Mesodermal cell (in vitro differentiated cells): ENCODE data around the gene KCNK3. TPM values are rescaled to one million over a fixed set of nuclear protein-coding genes. Genes with fewer than 3 reads are reported as not detected.

ENCODE experiments used
- H3K27ac ChIP-seq: 2 replicates; pipeline ENCODE4 v1.7.0; 2013; ENCODE audit warnings: mild to moderate bottlenecking, low read depth, low read length, moderate library complexity; ENCODE audit not compliant: severe bottlenecking
- H3K36me3 ChIP-seq: 2 replicates; pipeline ENCODE4 v1.7.1; 2013; ENCODE audit warnings: mild to moderate bottlenecking, low read length, moderate library complexity; ENCODE audit not compliant: control insufficient read depth, insufficient read depth
- H3K4me1 ChIP-seq: one replicate; pipeline ENCODE4 v1.7.1; 2013; ENCODE audit warnings: mild to moderate bottlenecking, low read length; ENCODE audit not compliant: insufficient read depth, control insufficient read depth, poor library complexity, severe bottlenecking
- H3K4me3 ChIP-seq: 2 replicates; pipeline ENCODE4 v1.7.0; 2013; ENCODE audit warnings: low read length, control low read depth, mild to moderate bottlenecking; ENCODE audit not compliant: insufficient read depth, poor library complexity, severe bottlenecking; ENCODE audit errors: extremely low read depth
- H3K9me3 ChIP-seq: 2 replicates; pipeline ENCODE4 v1.7.1; 2013; ENCODE audit warnings: mild to moderate bottlenecking, low read length, moderate library complexity; ENCODE audit not compliant: control insufficient read depth
- WGBS, 2 experiments: methylation state at CpG; one replicate each; pipeline ENCODE4 v1.1.5; 2013; ENCODE audit warnings: missing lambda C conversion rate in 2 of 2; ENCODE audit not compliant: insufficient coverage in 2 of 2; 5-methylcytosine and 5-hydroxymethylcytosine counted together
- polyA plus RNA-seq, 2 experiments: library from polyadenylated mRNA; stranded (reverse); fragments of 50-300 nt; gene quantifications; one replicate each; pipeline ENCODE4 v1.2.3, GENCODE V29; 2013

Gene KCNK3
- 1.7 TPM for polyA plus RNA-seq (2013, experiment 1 of 2)
- polyA plus RNA-seq (2013, experiment 2 of 2): 0.71 TPM

DNA sequence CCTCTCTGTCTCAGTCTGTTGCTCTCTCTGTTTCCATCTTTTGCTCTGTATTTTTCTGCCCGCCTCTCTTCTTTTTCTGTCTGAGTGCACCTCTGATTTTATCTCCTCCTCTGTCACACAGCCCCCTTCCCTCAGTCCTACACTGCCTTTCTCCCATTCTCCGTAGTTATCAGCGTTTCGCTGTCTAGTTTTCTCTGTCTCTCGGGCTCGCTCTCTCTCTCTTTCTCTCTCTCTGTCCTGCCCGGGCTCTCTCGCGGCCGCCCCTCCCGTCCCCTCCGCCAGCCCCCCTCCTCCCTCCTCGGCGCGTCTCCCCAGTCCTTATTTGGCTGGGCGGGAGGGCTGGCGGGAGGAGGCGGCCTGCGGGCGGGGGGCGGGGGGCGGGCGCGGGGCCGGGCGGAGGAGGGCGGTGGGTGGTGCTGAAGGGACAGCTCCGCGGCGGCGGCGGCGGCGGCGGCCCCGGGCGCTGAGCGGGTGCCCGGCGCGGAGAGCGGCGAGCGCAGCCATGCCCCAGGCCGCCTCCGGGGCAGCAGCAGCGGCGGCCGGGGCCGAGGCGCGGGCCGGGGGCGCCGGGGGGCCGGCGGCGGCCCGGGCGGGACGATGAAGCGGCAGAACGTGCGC lies at the start of gene KCNK3:
TSS of gene KCNK3 (plus strand) at position 444 of the 618 bp plus-strand sequence. CDS start at position 598, 154 bp downstream.
- H3K27ac ChIP-seq: peak within 1 kb of the TSS; percentile 64
- 2 to 7% methylated on average over 14 to 38 of the region's 64 CpGs for WGBS, 2 experiments

DNA sequence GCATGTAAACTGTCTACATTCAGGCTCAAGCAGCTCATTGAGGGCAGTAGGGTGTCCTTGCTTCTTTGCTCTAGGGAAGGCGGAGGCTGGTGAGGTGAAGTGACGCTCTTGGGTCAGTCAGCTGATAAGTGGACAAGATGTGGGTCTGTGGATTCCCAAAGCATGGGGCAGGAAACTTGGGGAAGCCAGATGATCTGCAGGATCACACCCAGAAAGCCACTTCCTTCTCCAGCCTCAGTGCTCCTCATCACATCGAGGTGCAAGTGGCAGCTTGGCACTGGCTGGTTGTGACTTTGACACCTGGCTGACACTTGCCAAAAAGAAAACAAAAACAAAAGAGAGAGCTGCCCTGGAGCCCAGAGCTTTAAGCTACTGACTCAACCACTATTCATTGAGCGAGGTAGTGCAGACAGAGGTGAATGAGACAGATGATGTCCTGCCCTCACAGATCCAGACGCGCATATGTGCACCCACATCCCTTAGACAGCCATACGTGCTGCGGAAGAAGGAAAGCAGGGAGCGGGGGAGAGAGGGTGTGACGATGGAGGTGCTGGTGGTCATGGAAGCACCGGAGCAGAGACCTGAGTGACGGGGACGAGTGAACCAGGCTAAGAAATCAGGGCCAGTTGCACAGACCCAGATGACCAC lies 48.2 kb upstream of the KCNK3 start:
- Histone ChIP-seq H3K4me3 (no peak overlapping the region), H3K9me3 (no peaks in the 10 kb centered on the region), H3K4me1 (peaks cover 5% of the 10 kb centered on the region), H3K27ac (no peak overlapping the region), H3K36me3 (no peaks in the 10 kb centered on the region)
- 89 to 90% methylated on average over 7 to 9 of the region's 13 CpGs for WGBS, 2 experiments

More for the DNA sequence above, at the start of gene KCNK3:
- Histone ChIP-seq H3K36me3 (no peaks in the 10 kb centered on the region), H3K9me3 (no peaks in the 10 kb centered on the region), H3K4me3 (peak within 1 kb of the TSS; percentile 29), H3K4me1 (peaks cover 25% of the 10 kb centered on the region)

DNA sequence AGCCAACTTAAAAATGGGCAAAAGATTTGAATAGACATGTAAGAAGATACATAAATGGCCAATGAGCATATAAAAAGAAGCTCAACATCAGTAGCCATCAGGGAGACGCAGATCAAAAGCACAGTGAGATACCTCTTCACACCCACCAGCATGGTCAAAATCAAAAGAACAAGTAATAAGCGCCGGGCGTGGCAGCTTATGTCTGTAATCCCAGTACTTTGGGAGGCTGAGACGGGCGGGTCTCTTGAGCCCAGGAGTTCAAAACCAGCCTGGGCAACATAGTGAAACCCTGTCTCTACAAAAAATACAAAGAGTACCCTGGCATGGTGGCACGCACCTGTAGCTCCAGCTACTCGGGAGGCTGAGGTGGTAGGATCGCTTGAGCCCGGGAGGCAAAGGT lies 46.8 kb upstream of the KCNK3 start:
- 81 to 87% methylated on average over 10 of the region's 10 CpGs for WGBS, 2 experiments
- no peaks in the 10 kb centered on the region for H3K36me3 ChIP-seq
- H3K9me3 ChIP-seq: no peaks in the 10 kb centered on the region
- H3K27ac ChIP-seq: no peak overlapping the region
- H3K4me3 ChIP-seq: no peak overlapping the region
- peaks cover 5% of the 10 kb centered on the region for H3K4me1 ChIP-seq

DNA sequence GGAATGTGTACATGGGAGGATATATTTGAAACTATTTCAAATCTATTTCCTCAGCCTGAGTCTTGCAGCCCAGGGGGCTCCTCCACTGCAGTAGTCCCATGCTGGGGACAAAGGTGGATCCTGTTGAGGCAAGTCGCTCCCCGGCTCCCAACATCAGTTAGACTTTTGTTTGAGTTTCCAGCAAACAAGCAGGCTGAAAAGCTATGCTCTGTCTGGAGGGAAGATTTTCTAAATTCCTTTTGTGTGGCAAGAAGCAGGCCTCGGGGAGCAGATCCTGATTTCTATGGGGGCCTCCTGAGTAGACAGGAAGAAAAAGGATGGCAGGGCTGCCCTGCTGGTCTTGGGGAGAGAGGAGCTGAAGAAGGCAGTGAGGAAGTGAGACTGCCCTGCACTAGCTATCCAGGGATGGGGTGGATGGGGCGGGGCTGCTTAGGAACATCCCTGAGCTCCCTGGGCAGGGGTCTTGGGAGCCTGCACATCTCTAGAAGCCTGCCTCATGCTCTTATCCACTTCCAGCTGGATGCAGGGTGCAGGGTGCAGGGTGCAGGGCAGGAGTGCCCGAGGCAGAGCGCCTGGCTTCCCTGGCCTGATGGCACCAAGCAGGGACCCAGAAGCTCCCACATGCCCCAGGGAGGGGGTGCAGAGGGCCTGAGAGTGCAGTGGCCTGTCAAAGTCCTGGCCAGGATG lies 45.4 kb upstream of the KCNK3 start:
- Histone ChIP-seq H3K4me1 (peaks cover 5% of the 10 kb centered on the region), H3K4me3 (no peak overlapping the region), H3K36me3 (no peaks in the 10 kb centered on the region), H3K27ac (no peak overlapping the region), H3K9me3 (no peaks in the 10 kb centered on the region)
- WGBS, 2 experiments: 69 to 89% methylated on average over 3 to 4 of the region's 6 CpGs

DNA sequence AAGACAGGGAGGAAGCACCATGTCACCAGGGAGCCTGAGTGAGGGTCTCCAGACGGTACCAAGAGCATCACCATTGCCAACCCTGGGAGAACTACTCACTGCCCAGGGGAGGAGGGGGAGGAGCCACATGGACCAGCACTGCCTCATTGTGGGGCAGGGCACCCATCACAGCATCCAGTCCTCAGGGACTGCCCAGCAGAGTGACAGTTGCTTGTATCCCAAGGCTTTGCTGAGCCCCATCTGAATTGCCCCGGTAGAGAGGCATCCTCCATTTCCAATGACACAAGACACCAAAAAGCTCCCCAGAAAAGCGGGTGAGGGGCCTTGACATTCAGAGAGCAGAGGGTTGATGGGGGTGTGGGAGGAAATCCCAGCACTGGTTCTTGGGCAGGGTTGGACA lies 44.5 kb upstream of the KCNK3 start:
- WGBS, 2 experiments: 77% methylated on average over 2 of the region's 3 CpGs; no CpG with 5 or more reads in 1 of the 2 experiments
- no peak overlapping the region for H3K4me3 ChIP-seq
- no peak overlapping the region for H3K27ac ChIP-seq
- H3K36me3 ChIP-seq: no peaks in the 10 kb centered on the region
- H3K9me3 ChIP-seq: no peaks in the 10 kb centered on the region
- peaks cover 5% of the 10 kb centered on the region for H3K4me1 ChIP-seq

DNA sequence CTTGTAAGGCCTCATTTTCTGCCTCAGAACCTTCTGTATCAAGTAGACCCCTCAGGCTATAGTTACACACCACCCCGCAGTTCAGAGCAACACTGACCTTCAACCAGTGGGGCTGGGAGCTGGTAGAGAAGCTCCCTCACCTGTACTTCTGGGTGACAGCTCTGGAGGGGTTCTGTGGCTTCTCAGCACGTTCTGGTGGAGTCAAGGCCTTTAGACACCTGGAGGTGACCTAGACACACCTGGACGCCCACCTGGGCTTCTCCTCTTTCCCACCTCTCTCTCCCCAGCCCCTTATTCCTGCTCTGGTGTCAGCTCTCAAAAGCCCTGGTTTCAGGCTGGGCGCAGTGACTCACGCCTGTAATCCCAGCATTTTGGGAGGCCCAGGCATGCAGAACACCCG lies 44.0 kb upstream of the KCNK3 start:
- Histone ChIP-seq H3K4me1 (peaks cover 5% of the 10 kb centered on the region), H3K36me3 (no peaks in the 10 kb centered on the region), H3K27ac (no peak overlapping the region), H3K4me3 (no peak overlapping the region), H3K9me3 (no peaks in the 10 kb centered on the region)
- 81 to 90% methylated on average over 5 of the region's 6 CpGs for WGBS, 2 experiments

DNA sequence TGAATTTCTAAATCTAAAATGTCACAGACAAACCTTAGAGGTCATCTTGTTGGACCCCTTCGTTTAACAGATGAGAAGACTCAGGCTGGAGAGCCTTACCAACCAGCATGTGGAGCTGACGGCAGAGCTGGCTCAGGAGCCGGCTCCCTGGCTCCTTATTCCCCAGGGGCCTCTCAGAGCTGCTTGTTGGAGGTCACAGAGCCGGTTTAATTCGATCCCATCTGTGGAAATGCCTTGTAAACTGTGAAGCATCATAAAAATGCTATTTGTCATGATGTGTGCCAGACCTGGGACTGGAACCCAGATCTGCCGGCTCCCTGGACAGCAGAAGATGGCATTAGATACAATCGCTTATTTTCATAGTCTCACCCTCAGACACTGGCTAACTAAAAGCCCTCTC lies 43.2 kb upstream of the KCNK3 start:
- Histone ChIP-seq H3K27ac (no peak overlapping the region), H3K36me3 (no peaks in the 10 kb centered on the region), H3K9me3 (no peaks in the 10 kb centered on the region), H3K4me3 (no peak overlapping the region), H3K4me1 (peaks cover 5% of the 10 kb centered on the region)
- WGBS, 2 experiments: 96 to 100% methylated on average over 5 of the region's 7 CpGs

DNA sequence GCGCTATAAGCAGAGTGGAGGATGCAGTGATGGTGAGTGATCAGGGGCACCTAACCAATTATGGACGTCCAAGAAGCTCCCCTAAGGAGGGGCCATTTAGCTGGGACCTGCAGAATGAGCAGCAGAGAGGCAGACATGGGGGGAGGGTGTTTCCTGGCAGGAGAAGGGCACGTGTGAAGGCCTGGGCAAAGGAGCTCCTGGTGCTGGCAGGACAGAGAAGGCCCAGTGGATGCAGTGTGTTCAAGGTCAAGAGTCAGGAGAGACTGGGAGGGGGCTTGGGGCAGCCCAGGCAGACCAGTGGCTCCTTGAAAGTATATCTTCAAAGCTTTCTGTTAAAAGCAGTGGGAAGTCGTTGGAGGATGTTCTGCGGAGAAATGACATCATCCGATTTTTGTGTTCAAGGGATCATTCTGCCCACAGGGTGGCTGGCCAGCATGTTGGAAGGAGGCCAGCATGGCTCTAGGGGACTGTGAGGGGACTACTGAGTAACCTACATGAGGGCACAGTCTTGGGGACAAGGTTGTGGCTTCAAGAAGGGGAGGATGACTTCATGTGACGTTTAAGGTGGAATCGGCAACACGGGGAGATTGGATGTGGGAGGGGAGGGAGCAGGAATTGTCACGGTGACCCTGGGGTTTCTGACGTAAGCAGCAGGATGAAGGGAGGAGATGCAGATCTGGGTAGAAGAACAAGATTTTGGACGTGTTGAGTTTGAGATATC lies 42.4 kb upstream of the KCNK3 start:
- Histone ChIP-seq H3K9me3 (no peaks in the 10 kb centered on the region), H3K27ac (no peak overlapping the region), H3K4me3 (no peak overlapping the region), H3K4me1 (peaks cover 5% of the 10 kb centered on the region), H3K36me3 (no peaks in the 10 kb centered on the region)
- WGBS, 2 experiments: 82 to 91% methylated on average over 10 to 12 of the region's 12 CpGs

DNA sequence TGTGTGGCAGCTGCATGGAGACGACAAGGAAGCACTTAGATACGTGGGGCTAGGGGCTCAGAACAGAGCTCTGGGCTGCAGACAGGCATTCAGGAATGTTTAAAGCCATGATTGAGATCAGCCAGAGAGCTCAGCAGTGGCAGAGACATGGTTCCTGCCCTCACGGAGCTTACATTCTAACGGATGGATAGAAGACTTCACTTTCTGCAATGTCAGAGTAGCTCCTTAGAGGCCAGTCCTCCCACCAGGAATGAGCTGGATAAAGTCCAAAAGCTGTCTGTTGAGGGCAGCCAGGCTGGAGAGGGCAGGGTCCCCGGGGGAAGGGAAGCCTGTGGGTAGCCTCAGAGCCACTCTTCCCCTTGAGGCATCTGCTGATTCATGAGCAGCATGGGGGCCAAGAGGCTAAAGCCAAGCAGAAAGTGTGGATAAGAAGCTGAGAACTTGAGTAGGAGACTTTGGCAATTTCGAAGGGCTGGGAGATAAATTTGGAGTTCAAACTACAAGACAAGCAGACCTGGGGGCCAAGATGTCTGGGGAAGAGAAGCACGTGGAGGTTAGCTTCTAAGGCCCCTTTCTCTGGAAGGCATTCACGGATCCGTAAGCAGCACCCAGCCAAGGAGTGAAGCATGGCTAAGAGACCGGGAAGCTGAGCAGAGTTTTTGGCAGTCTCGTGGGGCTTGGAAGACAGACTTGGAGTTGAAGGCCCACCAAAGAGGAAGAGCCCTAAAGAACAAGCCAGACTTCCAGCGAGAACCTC lies 41.6 kb upstream of the KCNK3 start:
- no peak overlapping the region for H3K27ac ChIP-seq
- H3K4me3 ChIP-seq: no peak overlapping the region
- no peaks in the 10 kb centered on the region for H3K36me3 ChIP-seq
- 91 to 92% methylated on average over 12 of the region's 12 CpGs for WGBS, 2 experiments
- H3K4me1 ChIP-seq: peaks cover 5% of the 10 kb centered on the region
- no peaks in the 10 kb centered on the region for H3K9me3 ChIP-seq

DNA sequence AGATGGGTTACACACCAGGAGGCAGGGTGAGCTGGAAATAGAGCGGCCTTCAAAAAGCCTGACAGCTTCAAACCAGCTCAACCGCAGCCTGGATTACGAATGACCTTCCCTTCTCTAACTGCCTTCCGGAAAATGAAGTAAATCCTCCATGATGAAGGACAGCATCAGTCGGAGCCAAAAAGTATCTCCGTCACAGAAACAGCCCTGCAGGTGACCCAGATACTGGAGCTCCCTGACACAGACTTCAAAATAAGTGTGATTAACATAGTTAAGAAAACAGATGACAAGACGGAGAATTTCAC lies 41.1 kb upstream of the KCNK3 start:
- H3K36me3 ChIP-seq: no peaks in the 10 kb centered on the region
- H3K4me3 ChIP-seq: no peak overlapping the region
- no peaks in the 10 kb centered on the region for H3K9me3 ChIP-seq
- peaks cover 5% of the 10 kb centered on the region for H3K4me1 ChIP-seq
- WGBS, 2 experiments: 94 to 98% methylated on average over 7 of the region's 7 CpGs
- no peak overlapping the region for H3K27ac ChIP-seq
